Hepatocyte (in vitro differentiated cells): Measurements from ENCODE around the gene TTC8.

Experiments used
- EZH2 ChIP-seq: fragments of 200-600 bp; sonication (generic); IDR thresholded peaks from 2 replicates; pipeline ENCODE4 v1.6.1; 2016; ENCODE audit warnings: antibody characterized with exemption, mild to moderate bottlenecking, borderline replicate concordance
- TF ChIP-seq, protein P1 (sequence below): fragments of 200-600 bp; sonication (generic); IDR thresholded peaks from 2 replicates; pipeline ENCODE4 v1.5.1; 2016; ENCODE audit warnings: antibody characterized with exemption, mild to moderate bottlenecking; ENCODE audit not compliant: poor library complexity

DNA sequence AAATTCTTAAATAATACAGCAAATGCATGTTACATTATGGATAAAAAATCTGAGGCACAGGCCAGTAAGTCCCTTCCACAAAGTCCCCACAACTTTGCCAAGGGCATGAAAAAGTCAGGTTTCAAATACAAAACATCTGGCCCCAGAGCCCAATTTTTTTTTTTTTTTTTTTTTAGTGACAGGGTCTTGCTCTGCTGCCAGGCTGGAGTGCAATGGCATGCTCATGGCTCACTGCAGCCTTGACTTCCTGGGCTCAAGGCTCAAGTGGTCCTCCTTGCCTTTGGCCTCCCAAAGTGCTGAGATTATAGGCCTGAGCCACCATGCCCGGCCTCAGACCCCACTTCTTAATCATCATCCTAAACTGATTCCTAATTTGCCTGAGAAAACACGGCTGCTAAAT, 3.1 kb upstream of the TTC8 start:
- TF ChIP-seq, protein P1, sequence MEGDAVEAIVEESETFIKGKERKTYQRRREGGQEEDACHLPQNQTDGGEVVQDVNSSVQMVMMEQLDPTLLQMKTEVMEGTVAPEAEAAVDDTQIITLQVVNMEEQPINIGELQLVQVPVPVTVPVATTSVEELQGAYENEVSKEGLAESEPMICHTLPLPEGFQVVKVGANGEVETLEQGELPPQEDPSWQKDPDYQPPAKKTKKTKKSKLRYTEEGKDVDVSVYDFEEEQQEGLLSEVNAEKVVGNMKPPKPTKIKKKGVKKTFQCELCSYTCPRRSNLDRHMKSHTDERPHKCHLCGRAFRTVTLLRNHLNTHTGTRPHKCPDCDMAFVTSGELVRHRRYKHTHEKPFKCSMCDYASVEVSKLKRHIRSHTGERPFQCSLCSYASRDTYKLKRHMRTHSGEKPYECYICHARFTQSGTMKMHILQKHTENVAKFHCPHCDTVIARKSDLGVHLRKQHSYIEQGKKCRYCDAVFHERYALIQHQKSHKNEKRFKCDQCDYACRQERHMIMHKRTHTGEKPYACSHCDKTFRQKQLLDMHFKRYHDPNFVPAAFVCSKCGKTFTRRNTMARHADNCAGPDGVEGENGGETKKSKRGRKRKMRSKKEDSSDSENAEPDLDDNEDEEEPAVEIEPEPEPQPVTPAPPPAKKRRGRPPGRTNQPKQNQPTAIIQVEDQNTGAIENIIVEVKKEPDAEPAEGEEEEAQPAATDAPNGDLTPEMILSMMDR = no peak
- TF ChIP-seq EZH2 = no peak
